Skin epidermis (tissue), 12 donors: Measurements from ENCODE around the gene TBX10.
A peak's percentile ranks its signal among the peaks of the same experiment; 100 is the strongest.
"Not testable (repeated sequence)": the region's sequence is repeated elsewhere in the genome, so short reads cannot be mapped to it uniquely, and the experiment has no call there.

Experiments used
- H3K27ac ChIP-seq, 21 experiments: fragments of 200-600 bp; sonication (generic) in 11 of 21; one replicate each; pipeline ENCODE4 v1.5.0; 2020; ENCODE audit warnings: mild to moderate bottlenecking in 3 of 21, inconsistent platforms in 2 of 21, moderate library complexity in 2 of 21
- H3K4me3 ChIP-seq, 7 experiments: fragments of 200-600 bp; sonication (generic) in 2 of 7; one replicate each; pipeline ENCODE4 v1.5.0; 2020; ENCODE audit warnings: inconsistent platforms in 2 of 7, mild to moderate bottlenecking in 2 of 7, moderate library complexity in 1 of 7

TBX10 gene

DNA sequence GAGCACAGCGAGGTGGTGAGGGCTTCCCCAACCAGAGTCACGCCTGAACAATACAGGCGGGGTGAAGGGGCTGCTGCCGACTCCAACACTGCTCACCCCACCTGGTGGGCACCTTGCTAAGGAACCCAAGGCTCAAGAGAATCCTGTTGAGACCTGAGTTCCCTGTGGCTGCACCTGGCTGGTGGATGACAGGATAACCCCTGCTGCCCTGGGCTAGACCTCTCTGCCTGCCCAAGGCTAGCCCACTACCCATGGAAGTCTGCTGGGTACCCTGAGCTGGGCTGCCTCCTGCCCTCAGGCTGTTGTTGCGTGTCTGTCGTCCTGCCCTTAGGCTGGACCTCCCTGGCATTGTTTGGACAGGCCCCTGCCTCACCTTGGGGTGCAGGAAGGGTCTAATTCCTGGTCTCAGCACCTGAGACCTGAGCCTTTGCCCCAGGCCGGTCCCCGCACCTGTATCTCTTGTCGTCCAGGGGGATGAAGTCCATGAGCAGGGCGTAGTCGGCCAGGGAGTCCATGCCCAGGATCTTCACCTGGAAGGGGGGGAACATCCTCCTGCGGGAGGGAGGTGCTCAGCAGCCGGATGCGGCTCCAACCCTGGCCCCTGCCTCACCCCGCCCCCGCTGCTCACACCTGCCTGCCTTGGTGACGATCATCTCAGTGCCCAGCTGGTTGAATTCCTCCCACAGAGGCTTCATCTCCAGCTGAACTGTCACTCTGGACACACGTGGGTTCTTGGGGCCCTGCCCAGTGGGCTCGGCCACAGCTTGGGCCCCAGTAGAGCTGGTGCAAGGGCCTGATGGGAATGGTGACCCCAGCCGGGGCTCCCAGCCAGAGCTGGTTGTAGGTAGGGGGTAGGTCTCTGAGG lies 5.0 kb downstream of the TBX10 start:
- no peak overlapping the region for H3K4me3 ChIP-seq

DNA sequence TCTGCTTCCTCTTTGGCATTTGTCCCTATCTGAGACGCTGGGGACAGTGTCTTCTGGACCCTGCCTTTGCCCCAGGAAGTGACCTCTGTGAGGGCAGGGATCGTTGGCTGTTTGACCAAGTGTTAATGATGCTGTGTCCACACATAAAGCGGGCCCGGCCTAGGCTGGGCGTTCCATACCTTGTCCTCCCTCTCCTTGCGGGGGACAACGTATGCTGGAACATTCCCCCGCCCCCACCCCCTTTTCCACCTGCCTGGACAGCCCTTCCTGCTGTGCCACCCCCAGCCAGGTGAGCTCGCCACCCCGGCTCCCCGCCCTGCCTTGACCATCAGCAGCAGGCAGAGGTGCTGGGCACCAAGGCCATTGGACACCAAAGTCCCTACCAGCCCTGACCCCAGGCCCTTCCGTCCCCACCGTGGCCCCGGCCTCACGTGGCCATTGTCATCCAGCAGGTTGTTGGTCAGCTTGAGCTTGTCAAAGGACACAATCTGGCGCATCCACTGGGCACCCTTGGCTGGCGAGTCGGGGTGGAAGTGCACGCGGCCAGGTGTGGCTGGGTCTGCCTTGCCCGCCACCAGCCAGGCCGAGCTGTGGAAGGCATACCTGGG lies 5.7 kb downstream of the TBX10 start:
- Histone ChIP-seq H3K4me3 (no peak overlapping the region), H3K27ac (no peak overlapping the region)

More for the DNA sequence above, 5.0 kb downstream of the TBX10 start:
- no peak overlapping the region for H3K27ac ChIP-seq

DNA sequence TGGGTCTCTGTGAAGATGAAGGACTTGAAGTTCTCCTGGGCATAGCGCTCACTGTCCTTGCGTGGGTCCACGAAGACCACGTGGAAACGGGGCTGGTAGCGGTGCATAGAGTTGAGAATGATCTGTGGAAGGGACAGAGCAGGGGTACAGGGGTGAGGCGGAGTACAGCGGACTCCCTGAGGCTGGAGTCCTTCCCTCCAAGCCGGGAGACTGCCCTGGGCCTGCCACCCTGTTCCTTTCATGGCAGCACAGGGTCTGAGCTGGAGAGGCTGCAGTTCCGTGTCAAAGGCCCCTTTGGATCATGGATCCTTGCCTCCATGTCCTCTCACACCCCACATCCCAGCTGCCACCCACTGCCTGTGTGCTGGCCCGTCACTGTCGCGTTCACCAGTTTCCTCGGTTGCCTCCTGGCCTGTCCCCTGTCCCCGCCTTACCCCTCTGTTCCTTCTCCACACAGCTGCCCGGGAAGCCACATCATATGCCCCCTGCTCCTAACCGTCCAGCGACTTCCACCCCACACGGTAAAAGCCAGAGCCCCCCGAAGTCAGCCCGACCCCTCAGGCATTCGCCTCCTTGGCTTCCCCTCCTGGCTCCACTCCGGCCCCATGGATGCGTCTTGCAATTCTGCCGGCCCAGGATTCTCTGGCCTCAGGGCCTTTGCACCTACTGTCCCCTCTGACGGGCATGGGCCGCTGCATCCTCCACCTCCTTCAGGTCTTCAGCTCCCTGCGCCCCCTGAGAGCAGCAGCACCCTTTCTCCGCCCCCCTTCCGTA lies 6.4 kb downstream of the TBX10 start:
- no peak overlapping the region for H3K27ac ChIP-seq
- no peak overlapping the region for H3K4me3 ChIP-seq

DNA sequence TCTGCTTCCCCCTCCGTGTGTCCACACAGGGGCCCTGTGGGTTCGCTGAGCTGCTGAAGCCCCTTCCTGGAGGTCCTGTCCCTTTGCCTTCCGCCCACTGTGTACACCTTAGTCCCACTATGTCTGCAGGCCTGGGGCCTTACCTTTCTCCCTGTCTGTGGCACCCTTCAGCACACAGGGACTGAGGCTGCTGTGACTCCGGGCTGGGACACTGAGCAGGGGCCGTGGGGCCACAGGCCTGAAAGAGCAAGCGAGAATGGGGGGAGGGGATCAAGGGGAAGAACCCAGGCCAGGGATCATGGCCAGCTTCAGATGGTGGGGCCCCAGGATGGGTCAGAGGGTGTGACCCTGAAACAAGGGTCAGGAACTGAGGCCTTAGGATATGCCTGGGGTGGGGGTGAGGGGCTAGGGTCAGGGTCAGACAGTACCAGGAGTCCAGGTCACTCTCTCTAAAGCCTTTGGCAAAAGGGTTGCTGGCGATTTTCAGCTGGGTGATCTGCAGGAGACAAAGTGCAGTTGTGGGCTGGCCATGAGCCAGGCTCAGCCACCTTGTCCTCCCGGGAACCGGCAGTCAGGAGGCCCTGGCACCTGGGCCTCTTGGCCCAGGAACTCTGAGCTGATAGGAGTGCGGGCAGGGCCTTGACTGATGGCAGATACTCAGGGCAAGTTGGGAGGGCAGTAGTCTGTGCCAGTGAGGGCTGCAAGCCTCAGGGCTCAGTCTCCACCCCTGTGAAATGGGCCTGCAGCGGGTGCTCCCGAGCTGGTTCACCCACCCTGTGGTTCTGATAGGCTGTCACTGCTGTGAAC lies 7.2 kb downstream of the TBX10 start:
- Histone ChIP-seq H3K27ac (no peak overlapping the region), H3K4me3 (no peak overlapping the region)

DNA sequence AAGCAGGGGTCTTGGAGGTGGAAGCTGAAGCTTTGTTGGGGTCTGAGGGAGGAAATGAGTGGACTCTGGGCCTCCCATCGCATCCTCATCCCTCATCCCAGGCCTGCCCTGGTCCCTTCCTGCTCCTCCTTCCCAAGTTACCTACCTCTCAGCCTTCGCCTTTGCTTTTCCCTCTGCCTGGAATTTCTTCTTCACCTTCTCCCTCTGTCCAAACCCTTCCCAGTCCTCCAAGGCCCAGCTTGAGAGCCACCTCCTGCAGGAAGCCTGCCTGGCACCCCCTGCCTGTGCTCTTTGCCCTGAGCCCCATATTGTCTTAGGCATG lies 7.7 kb downstream of the TBX10 start:
- no peak overlapping the region for H3K27ac ChIP-seq
- H3K4me3 ChIP-seq: no peak overlapping the region

DNA sequence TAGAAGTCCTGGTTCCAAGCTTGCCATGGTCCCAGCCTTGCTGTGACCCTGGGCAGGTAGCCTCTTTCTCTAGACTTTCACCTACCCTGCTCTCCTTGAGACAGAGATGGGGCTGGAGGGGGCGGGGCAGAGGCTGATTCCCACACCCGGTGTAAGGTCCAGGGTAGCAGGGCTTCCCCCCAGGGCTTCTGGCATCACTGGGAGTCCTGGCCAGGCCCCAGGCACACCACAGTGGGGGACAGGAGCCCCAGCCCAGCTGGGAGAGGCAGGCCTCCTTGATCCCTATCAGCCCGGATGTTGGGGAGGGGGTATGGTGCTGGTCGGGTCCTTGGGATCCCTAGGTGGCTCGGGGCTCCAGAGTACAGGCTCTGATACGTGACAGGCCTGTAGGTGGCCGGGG lies 8.2 kb downstream of the TBX10 start:
- H3K27ac ChIP-seq: peak overlapping the region in 1 of 21 experiments; percentile 92

DNA sequence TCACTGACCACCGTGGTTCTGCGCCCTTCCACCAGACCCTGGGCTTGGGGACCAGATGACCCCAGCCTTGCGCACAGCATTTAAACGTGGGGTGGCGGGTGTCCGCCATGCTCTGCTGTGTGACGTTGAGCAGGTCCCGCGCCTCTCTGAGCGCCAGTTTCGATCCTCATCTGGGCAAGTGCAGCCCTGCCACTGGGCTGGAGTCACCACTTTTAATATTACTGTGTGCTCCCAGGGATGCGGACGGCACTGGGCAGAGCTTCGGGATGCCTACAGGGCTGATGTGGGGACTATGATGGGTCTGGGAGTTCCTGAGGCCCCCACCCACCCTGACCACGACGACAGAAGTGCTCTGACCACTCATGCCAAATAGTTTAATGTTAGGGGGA lies 8.6 kb downstream of the TBX10 start:
- Histone ChIP-seq H3K27ac (peak overlapping the region; percentile 40 to 92 (median 84)), H3K4me3 (peak overlapping the region; percentile 47 to 68 (median 58))

More for the DNA sequence above, 8.2 kb downstream of the TBX10 start:
- no peak overlapping the region for H3K4me3 ChIP-seq

DNA sequence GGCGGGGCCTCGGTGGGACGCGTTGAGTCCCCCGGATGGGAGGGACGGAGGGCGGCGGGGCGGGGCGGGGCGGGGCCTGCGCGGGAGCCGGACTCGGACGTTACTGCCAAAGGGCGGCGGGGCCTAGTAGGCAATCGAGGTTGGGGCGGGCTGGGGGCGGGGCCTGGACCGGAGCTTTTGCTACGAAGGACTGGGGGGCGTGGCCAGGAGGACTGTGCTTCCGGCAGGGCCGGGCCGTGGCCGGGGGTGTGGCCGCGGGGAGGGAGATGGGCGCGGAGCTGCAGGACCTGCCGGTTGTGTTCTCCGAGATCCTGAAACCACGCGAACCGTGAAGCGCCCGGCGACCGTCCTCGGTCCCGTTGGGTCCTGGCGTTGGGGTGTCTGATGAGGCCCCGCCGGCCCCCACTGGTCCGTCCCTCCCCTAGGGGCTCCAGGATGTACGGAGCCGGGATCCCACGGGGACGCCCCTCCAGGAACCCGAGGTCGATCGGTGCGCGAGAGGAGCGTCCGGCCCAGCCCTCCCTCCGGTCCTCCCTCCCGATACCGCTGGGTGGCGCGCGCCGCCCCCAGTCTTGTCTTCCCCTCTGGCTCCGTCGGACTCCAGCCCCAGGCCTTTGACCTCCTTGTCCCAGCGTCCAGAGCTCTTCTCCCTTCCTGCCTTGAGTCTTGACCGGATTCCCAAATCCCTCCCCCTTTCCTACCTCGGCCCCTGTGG lies 9.2 kb downstream of the TBX10 start:
- peak overlapping the region; percentile 40 to 92 (median 85) for H3K27ac ChIP-seq
- peak overlapping the region; percentile 47 to 68 (median 58) for H3K4me3 ChIP-seq

DNA sequence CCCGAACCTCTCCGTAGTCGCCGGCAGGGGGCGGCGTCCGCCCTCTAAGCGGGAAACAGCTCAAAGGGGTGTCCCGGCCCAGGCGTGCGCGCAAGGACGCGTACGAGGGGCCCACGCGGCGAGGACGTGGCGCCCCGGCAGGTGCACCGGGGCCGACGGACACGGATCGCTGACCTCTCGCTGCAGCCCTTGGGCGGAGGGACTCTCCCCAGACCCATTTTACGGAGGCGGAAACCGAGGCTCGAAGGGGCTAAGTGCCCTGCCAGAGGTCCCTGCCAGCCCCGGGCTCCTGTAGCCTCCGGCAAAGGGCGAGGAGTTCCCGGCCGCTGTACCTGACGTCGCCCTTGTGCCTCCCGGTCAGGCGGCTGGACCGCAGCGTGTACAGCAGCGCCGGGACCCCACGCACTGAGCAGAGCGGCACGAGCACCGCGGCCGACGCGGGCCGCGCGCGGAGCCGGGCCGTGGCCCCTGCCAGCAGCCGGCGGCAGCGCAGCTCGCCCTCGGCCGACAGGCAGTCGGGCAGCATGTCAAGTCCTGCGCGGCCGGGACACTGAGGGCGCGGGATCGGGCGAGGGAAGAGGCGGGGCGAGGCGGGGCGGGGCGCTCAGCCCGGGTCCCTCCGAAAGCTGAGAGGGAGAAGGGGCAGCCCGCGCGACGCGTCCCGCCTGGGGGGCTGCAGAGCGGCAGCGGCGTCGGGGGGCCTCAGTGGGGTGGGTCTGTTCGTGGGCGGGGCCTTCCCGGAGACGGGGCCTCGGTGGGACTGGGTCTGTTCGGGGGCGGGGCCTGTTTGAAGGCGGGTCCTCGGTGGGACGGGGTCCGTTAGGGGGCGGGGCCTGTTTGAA lies 10.0 kb downstream of the TBX10 start, which contains the start of gene NUDT8:
Gene NUDT8, minus strand, starts transcription at position 552 of the 842 bp plus-strand sequence. Its CDS starts 26 bp downstream, at position 526.
- peak within 1 kb of the TSS; percentile 52 to 92 (median 85) for H3K27ac ChIP-seq

DNA sequence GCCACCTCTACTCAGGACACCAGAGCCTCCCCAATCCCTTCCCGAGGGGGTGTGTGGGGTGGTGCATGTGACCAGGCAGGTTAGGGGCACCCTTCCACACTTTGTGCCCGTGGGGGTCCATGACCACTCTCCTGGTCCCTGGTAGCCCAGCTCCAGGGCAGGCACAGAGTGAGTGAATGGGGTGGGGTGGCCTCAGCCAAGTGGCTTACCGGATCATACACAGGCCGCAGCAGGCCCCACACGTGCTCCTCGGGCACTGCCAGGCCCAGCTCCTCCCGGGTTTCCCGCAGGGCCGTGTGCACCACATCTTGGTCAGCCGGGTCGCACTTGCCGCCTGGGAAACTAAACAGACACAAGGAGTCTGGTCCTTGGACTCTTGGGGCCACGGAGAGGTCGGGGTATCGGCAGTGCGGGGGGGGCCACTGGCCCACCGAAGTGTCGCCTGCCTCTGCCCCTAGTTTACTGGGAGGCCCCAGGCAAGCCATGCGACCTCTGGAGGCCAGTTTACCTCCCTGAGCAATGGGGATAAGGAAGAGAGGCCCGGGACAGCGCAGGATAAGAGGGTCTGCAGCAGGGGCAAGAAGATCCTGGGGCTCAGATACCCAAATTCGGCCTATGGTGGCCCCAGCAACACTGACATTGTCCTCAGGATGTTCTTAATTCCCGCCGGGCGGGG lies 10.7 kb downstream of the TBX10 start:
- Histone ChIP-seq H3K4me3 (peak overlapping the region; percentile 47 to 68 (median 58)), H3K27ac (peak overlapping the region in 15 of 21 experiments; percentile 1 to 92 (median 85))

More for the DNA sequence above, 10.0 kb downstream of the TBX10 start, which contains the start of gene NUDT8:
- H3K4me3 ChIP-seq: peak within 1 kb of the TSS; percentile 47 to 68 (median 58)

DNA sequence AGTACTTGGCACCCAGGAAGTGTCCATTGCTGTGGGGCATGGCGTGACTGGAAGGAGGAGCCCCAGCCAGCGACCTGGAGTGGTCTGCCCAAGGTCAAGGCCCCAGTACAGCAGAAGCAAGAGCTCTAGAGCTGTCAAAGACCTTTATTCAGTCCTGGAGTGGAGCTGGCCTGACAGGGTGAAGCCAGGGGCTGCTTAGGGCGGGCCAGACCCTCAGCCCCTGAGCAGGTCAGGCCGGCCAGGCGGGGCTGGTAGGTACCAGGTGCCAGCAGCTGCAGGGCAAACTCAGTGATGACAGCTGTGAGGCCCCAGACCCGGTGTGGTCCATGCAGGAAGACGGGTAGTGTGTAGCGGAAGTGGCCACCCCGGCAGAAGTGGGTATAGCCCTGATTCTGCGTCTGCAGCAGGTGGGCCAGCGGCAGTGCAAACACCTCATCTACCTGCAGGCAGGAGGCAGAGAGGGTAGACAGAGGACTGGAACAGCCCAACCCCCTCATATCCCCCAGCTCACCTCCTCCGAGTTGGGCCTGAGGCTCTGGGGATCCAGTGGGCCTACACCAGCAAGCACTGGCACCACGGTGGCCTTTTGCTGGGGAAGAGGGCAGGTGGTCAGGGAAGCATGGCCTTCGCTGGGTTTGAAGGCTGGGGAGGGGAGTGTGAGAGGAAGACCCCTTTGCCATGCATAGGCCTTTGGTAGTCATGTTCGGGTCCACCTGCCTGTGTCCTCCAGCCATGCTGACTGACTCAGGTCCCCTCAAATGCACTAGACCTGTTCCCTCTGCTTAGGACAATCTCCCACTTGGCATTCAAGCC lies 11.5 kb downstream of the TBX10 start:
- H3K4me3 ChIP-seq: no peak overlapping the region
- peak overlapping the region in 6 of 21 experiments; percentile 1 to 88 (median 37) for H3K27ac ChIP-seq

DNA sequence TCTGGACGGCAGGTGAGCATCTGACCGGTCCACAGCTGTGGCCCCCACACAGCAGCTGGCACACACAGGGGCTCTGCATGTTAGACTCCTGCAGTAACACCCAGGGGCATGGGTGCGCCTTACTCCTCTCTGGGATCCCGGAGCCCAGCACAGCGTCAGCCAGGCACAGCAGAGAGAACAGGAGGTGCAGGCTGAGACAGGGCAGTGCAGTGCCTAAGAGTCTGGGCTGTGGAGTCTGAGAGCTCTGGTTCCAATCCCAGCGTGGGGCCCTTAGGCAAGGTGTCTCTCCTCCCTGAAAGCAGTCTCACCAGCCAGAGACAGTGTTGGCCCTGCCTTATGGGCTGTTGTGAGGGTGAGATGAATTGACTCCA lies 12.1 kb downstream of the TBX10 start:
- H3K27ac ChIP-seq: peak overlapping the region in 4 of 21 experiments; percentile 0 to 58 (median 14)
- no peak overlapping the region for H3K4me3 ChIP-seq

DNA sequence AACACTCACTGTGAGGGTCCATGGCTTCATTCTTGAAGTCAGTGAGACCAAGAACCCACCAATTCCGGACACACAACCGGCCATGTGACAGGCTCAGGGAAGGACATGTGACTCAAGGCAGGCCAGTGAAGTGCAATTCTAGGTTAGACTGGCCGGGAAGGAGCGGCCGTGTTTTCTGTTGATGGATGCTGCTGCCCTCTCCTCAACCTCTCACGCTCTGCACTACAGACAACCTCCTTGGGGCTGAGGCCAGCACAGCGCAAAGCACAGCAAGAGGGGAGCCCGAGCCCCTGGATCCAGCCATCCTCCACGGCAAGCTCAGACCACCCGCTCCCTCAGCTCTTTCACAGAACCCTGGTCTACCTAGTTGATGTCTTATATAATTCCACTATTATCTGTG lies 12.6 kb downstream of the TBX10 start:
- no peak overlapping the region for H3K27ac ChIP-seq
- no peak overlapping the region for H3K4me3 ChIP-seq

DNA sequence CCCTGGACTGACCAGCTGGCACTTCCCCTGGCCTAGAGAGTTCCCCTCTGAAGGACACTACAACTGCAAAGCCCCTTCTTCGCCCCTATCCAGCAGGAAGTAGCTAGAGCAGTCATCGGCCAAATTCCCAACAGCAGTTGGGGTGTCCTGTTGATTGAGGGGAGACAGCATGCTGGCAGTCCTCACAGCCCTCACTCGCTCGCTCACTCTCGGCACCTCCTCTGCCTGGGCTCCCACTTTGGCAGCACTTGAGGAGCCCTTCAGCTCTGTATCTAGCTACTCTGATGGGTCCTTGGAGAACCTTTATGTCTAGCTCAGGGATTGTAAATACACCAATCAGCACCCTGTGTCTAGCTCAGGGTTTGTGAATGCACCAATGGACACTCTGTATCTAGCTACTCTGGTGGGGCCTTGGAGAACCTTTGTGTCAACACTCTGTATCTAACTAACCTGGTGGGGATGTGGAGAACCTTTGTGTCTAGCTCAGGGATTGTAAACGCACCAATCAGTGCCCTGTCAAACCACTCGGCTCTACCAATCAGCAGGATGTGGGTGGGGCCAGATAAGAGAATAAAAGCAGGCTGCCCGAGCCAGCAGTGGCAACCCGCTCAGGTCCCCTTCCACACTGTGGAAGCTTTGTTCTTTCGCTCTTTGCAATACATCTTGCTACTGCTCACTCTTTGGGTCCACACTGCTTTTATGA lies 13.3 kb downstream of the TBX10 start:
- not testable (repeated sequence) for H3K27ac ChIP-seq, H3K4me3 ChIP-seq

DNA sequence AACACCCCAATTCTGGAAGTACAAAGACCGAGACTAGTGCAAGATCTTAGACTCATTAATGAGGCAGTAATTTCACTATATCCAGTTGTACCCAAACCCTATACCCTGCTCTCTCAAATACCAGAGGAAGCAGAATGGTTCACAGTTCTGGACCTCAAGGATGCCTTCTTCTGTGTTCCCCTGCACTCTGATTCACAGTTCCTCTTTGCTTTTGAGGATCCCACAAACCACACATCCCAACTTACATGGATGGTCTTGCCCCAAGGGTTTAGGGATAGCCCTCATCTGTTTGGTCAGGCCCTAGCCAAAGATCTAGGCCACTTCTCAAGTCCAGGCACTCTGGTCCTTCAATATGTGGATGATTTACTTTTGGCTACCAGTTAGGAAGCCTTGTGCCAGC lies 15.8 kb downstream of the TBX10 start:
- H3K4me3 ChIP-seq, H3K27ac ChIP-seq: not testable (repeated sequence)

DNA sequence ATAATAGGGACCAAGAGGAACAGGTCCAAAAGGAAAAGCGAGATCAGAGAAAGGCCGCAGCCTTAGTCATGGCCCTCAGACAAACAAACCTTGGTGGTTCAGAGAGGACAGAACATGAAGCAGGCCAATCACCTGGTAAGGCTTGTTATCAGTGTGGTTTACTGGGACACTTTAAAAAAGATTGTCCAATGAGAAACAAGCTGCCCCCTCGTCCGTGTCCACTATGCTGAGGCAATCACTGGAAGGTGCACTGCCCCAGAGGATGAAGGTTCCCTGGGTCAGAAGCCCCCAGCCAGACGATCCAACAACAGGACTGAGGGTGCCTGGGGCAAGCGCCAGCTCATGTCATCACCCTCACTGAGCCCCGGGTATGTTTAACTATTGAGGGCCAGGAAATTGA lies 16.7 kb downstream of the TBX10 start:
- not testable (repeated sequence) for H3K4me3 ChIP-seq, H3K27ac ChIP-seq
